SK-N-SH treated with all-trans-retinoic acid at 6 μM for 48 hours (cell line): ENCODE data around the gene RNF166.

Source experiments
- ATAC-seq: fragments of 200-7000 bp; cut with Tn5 transposase; 3 replicates; pipeline ENCODE4 v1.9.1; 2020; ENCODE audit warnings: mild to moderate bottlenecking, moderate library complexity
- ARNTL ChIP-seq: fragments of 450-650 bp; formaldehyde crosslinking; IDR thresholded peaks from 2 replicates; pipeline ENCODE4 v1.5.0; 2020; ENCODE audit warnings: low read depth, mild to moderate bottlenecking, moderate library complexity, borderline replicate concordance
- BACH2 ChIP-seq: fragments of 250-450 bp; sonication (Bioruptor Pico); IDR thresholded peaks from 2 replicates; pipeline ENCODE4 v1.9.0; 2021; ENCODE audit warnings: mild to moderate bottlenecking, borderline replicate concordance
- CSDC2 ChIP-seq: fragments of 250-450 bp; sonication (Bioruptor Pico); IDR thresholded peaks from 2 replicates; pipeline ENCODE4 v1.5.0; 2020; ENCODE audit warnings: mild to moderate bottlenecking, moderate library complexity
- CSRNP3 ChIP-seq: fragments of 250-450 bp; sonication (Bioruptor Pico); IDR thresholded peaks from 2 replicates; pipeline ENCODE4 v1.5.1; 2021; ENCODE audit warnings: mild to moderate bottlenecking, moderate library complexity
- ESRRG ChIP-seq: fragments of 250-450 bp; sonication (Bioruptor Pico); IDR thresholded peaks from 2 replicates; pipeline ENCODE4 v1.6.1; 2021; ENCODE audit warnings: mild to moderate bottlenecking
- GLIS3 ChIP-seq: fragments of 250-450 bp; sonication (Bioruptor Pico); IDR thresholded peaks from 2 replicates; pipeline ENCODE4 v1.5.0; 2020; ENCODE audit warnings: mild to moderate bottlenecking, moderate library complexity
- ISL1 ChIP-seq: fragments of 250-450 bp; sonication (Bioruptor Pico); IDR thresholded peaks from 2 replicates; pipeline ENCODE4 v2.1.2; 2022; ENCODE audit warnings: mild to moderate bottlenecking, moderate library complexity
- OSR1 ChIP-seq: fragments of 250-450 bp; sonication (Bioruptor Pico); IDR thresholded peaks from 2 replicates; pipeline ENCODE4 v1.8.0; 2022; ENCODE audit warnings: moderate library complexity, mild to moderate bottlenecking, inconsistent platforms
- PPARA ChIP-seq: fragments of 250-450 bp; sonication (Bioruptor Pico); IDR thresholded peaks from 2 replicates; pipeline ENCODE4 v1.5.0; 2020; ENCODE audit warnings: mild to moderate bottlenecking, borderline replicate concordance
- RARB ChIP-seq: fragments of 250-450 bp; sonication (Bioruptor Pico); IDR thresholded peaks from 2 replicates; pipeline ENCODE4 v1.8.0; 2021; ENCODE audit warnings: mild to moderate bottlenecking, moderate library complexity
- SNAI2 ChIP-seq: fragments of 250-450 bp; sonication (Bioruptor Pico); IDR thresholded peaks from 2 replicates; pipeline ENCODE4 v1.5.0; 2020; ENCODE audit warnings: mild to moderate bottlenecking, moderate library complexity
- TCF4 ChIP-seq: fragments of 250-450 bp; sonication (Bioruptor Pico); IDR thresholded peaks from 2 replicates; pipeline ENCODE4 v1.8.0; 2021; ENCODE audit warnings: mild to moderate bottlenecking, moderate library complexity, borderline replicate concordance
- TOX ChIP-seq: fragments of 250-450 bp; sonication (Bioruptor Pico); IDR thresholded peaks from 2 replicates; pipeline ENCODE4 v1.8.0; 2021; ENCODE audit warnings: mild to moderate bottlenecking, moderate library complexity, borderline replicate concordance
- TSHZ2 ChIP-seq: fragments of 250-450 bp; sonication (Bioruptor Pico); IDR thresholded peaks from 2 replicates; pipeline ENCODE4 v1.5.0; 2020; ENCODE audit warnings: mild to moderate bottlenecking, moderate library complexity
- ZFP3 ChIP-seq: fragments of 250-450 bp; sonication (Bioruptor Pico); IDR thresholded peaks from 2 replicates; pipeline ENCODE4 v1.5.0; 2020; ENCODE audit warnings: mild to moderate bottlenecking, moderate library complexity
- ZFP30 ChIP-seq: fragments of 450-650 bp; formaldehyde crosslinking; IDR thresholded peaks from 2 replicates; pipeline ENCODE4 v1.5.0; 2022; ENCODE audit warnings: mild to moderate bottlenecking, moderate library complexity
- ZNF8 ChIP-seq: fragments of 450-650 bp; formaldehyde crosslinking; IDR thresholded peaks from 2 replicates; pipeline ENCODE4 v1.5.0; 2020; ENCODE audit warnings: mild to moderate bottlenecking, moderate library complexity
- TF ChIP-seq, protein P1 (sequence below): fragments of 250-450 bp; sonication (Bioruptor Pico); IDR thresholded peaks from 2 replicates; pipeline ENCODE4 v1.8.0; 2021; ENCODE audit warnings: low read depth, mild to moderate bottlenecking, moderate library complexity, borderline replicate concordance
- TF ChIP-seq, protein P2 (sequence below): fragments of 250-450 bp; sonication (Bioruptor Pico); IDR thresholded peaks from 2 replicates; pipeline ENCODE4 v1.5.1; 2020; ENCODE audit warnings: low read depth, mild to moderate bottlenecking, moderate library complexity

Gene RNF166

GRCh38 chr16:88711750-88712340 is 5.6 kb upstream of the RNF166 start:
- TF ChIP-seq CSDC2 (CRISPR knock-in tag) (no peak), BACH2 (no peak), CSRNP3 (CRISPR knock-in tag) (no peak), ZFP3 (CRISPR knock-in tag) (no peak), SNAI2 (no peak), PPARA (CRISPR knock-in tag) (no peak), GLIS3 (CRISPR knock-in tag) (no peak), ARNTL (CRISPR knock-in tag) (no peak), RARB (CRISPR knock-in tag) (no peak), TOX (CRISPR knock-in tag) (no peak)
- TF ChIP-seq, protein P1, sequence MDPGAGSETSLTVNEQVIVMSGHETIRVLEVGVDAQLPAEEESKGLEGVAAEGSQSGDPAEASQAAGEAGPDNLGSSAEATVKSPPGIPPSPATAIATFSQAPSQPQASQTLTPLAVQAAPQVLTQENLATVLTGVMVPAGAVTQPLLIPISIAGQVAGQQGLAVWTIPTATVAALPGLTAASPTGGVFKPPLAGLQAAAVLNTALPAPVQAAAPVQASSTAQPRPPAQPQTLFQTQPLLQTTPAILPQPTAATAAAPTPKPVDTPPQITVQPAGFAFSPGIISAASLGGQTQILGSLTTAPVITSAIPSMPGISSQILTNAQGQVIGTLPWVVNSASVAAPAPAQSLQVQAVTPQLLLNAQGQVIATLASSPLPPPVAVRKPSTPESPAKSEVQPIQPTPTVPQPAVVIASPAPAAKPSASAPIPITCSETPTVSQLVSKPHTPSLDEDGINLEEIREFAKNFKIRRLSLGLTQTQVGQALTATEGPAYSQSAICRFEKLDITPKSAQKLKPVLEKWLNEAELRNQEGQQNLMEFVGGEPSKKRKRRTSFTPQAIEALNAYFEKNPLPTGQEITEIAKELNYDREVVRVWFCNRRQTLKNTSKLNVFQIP (CRISPR knock-in tag): no peak
- ATAC-seq: no peak

GRCh38 chr16:88710556-88710955 is 4.3 kb upstream of the RNF166 start:
- TF ChIP-seq PPARA (CRISPR knock-in tag) (no peak), TCF4 (no peak), ZFP3 (CRISPR knock-in tag) (no peak), ARNTL (CRISPR knock-in tag) (no peak), CSRNP3 (CRISPR knock-in tag) (no peak), ZNF8 (no peak), ESRRG (no peak), TSHZ2 (CRISPR knock-in tag) (no peak), OSR1 (CRISPR knock-in tag) (no peak), GLIS3 (CRISPR knock-in tag) (no peak), ZFP30 (CRISPR knock-in tag) (no peak)
- TF ChIP-seq, protein P2, sequence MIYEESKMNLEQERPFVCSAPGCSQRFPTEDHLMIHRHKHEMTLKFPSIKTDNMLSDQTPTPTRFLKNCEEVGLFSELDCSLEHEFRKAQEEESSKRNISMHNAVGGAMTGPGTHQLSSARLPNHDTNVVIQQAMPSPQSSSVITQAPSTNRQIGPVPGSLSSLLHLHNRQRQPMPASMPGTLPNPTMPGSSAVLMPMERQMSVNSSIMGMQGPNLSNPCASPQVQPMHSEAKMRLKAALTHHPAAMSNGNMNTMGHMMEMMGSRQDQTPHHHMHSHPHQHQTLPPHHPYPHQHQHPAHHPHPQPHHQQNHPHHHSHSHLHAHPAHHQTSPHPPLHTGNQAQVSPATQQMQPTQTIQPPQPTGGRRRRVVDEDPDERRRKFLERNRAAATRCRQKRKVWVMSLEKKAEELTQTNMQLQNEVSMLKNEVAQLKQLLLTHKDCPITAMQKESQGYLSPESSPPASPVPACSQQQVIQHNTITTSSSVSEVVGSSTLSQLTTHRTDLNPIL (CRISPR knock-in tag): no peak
- TF ChIP-seq, all 23 proteins: peak for 0
- no peak for ATAC-seq

DNA sequence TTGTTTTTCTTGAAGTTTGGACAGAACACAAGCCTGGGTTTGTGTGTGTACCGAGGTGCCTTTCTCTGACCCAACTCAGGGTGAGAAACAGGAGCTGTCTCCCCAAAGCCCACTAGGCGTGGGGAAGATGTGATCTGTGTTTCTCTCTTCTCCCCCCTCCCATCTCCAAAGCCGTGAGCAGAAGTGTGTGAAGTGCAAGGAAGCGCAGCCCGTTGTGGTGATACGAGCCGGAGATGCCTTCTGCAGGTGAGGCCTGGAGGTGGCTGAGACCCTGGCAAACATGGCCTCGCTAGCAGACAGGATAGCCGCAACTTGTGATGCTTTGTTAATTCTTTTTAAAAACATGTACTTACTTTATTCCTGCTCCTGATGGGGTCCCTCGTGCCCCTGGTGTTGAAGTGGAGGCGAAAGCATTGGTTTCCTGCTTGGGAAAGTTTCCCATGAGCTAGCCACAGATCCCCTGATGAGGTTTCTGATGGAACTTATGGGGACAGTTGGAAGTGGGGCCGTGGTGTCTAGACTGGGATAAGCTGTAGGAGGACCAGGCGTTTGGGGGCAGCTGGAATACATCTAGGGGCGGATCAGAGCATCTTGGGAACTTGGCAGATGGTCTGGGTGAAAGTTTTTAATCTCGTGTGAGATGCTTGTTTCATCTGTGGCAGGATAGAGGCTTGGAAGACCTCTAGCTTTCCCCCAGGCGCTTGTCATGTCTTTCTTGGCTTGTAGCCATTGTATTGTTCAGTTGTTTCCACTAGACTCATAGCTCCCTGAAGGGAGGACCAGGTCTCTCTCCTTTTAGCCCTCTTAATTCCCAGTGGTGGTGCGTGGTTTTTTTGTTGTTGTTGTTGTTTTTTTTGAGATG is 988 bp upstream of the RNF166 start:
- TF ChIP-seq ISL1 (CRISPR knock-in tag): no peak
- TF ChIP-seq OSR1 (CRISPR knock-in tag): no peak
- ATAC-seq: no peak
